Measurements from ENCODE around the gene IMMP2L.

IMMP2L gene

GRCh38 chr7:111067251-111067650 lies 495.0 kb downstream of the IMMP2L start:
- DNase-seq = no peak

GRCh38 chr7:111063166-111063565 lies 499.1 kb downstream of the IMMP2L start:
- no peak for DNase-seq

- no peak for DNase-seq
These were observed 502.5 kb downstream of the IMMP2L start for GRCh38 chr7:111059833-111060232.

- no peak for DNase-seq
These were observed 505.2 kb downstream of the IMMP2L start for GRCh38 chr7:111057066-111057465.

GRCh38 chr7:111056371-111056770 lies 505.9 kb downstream of the IMMP2L start:
- no peak for DNase-seq

GRCh38 chr7:111053035-111053434 lies 509.3 kb downstream of the IMMP2L start:
- DNase-seq = no peak

- no peak for DNase-seq
These were observed 510.5 kb downstream of the IMMP2L start for GRCh38 chr7:111051832-111052231.

- no peak for DNase-seq
These were observed 511.3 kb downstream of the IMMP2L start for GRCh38 chr7:111050875-111051416.

GRCh38 chr7:111049971-111050680 lies 512.2 kb downstream of the IMMP2L start:
- no peak for DNase-seq

- DNase-seq = no peak
These were observed 514.7 kb downstream of the IMMP2L start for GRCh38 chr7:111047595-111047994.

- peak; percentile 20 for DNase-seq
These were observed 516.8 kb downstream of the IMMP2L start for GRCh38 chr7:111045449-111045848.

- DNase-seq = no peak
These were observed 518.7 kb downstream of the IMMP2L start for GRCh38 chr7:111043561-111043960.

- DNase-seq = no peak
These were observed 519.5 kb downstream of the IMMP2L start for GRCh38 chr7:111042842-111043241.

GRCh38 chr7:111041577-111041976 lies 520.7 kb downstream of the IMMP2L start:
- DNase-seq = no peak

- no peak for DNase-seq
These were observed 524.1 kb downstream of the IMMP2L start for GRCh38 chr7:111038185-111038584.

- no peak for DNase-seq
These were observed 530.4 kb downstream of the IMMP2L start for GRCh38 chr7:111031916-111032315.

GRCh38 chr7:111030336-111030735 lies 532.0 kb downstream of the IMMP2L start:
- DNase-seq = peak; percentile 33

- peak; percentile 59 for DNase-seq
These were observed 532.6 kb downstream of the IMMP2L start for GRCh38 chr7:111029574-111030251.

GRCh38 chr7:111029141-111029572 lies 533.1 kb downstream of the IMMP2L start:
- DNase-seq = no peak

- DNase-seq = no peak
These were observed 534.9 kb downstream of the IMMP2L start for GRCh38 chr7:111027396-111027795.

- no peak for DNase-seq
These were observed 535.5 kb downstream of the IMMP2L start for GRCh38 chr7:111026806-111027205.

GRCh38 chr7:111026343-111026742 lies 535.9 kb downstream of the IMMP2L start:
- no peak for DNase-seq

GRCh38 chr7:111025006-111025405 lies 537.3 kb downstream of the IMMP2L start:
- no peak for DNase-seq
